Measurements from ENCODE around the gene UBL4A. TPM values are rescaled to one million over a fixed set of nuclear protein-coding genes. Genes with fewer than 3 reads are reported as not detected.
A peak's percentile ranks its signal among the peaks of the same experiment; 100 is the strongest.

Gene UBL4A
- total RNA-seq, 2 donors from 2014 or later: 54.6 to 61.0 TPM

DNA sequence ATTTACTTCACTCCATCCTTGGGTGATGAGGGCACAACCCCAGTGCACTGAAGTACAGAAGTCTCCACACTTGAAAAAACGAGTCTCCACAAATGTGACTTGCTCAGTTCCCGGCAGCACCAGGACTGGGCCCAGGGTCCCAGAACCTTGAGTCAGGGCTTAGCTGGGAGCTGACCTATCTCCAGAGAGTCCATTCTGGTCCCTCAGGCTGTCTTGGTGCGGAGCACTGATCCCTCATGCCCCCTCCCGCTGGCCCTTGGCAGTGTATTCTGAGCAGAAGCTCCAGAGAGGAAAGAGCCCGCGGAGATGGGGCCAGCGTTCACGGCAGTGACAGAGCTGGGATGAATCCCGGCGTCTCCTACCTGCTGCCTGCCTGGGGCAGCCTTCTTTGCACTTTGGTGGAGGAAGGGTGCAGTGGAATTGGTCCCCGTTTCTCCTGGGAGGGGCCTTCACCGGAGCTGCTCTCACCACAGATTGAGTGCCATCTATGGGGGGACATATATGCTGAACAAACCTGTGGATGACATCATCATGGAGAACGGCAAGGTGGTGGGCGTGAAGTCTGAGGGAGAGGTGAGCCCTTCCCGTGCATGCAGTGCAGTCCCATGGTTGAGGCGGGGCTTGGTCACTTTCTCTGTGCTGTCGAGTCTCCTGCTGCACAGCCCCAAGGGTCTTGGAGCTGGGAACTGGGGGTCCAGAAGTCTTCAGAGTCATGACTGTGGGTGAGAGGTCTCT is 45.6 kb downstream of the UBL4A start:
- Histone ChIP-seq H3K36me3 (peaks cover 31% of the 10 kb centered on the region), H3K27me3 (no peaks in the 10 kb centered on the region), H3K4me3 (no peak overlapping the region), H3K27ac (no peak overlapping the region), H3K9me3 (no peaks in the 10 kb centered on the region), H3K4me1 (peaks cover 0 to 26% of the 10 kb centered on the region in 2 donors)
- no peak for DNase-seq (ENCODE audit: low spot score)
- TF ChIP-seq, protein P1, sequence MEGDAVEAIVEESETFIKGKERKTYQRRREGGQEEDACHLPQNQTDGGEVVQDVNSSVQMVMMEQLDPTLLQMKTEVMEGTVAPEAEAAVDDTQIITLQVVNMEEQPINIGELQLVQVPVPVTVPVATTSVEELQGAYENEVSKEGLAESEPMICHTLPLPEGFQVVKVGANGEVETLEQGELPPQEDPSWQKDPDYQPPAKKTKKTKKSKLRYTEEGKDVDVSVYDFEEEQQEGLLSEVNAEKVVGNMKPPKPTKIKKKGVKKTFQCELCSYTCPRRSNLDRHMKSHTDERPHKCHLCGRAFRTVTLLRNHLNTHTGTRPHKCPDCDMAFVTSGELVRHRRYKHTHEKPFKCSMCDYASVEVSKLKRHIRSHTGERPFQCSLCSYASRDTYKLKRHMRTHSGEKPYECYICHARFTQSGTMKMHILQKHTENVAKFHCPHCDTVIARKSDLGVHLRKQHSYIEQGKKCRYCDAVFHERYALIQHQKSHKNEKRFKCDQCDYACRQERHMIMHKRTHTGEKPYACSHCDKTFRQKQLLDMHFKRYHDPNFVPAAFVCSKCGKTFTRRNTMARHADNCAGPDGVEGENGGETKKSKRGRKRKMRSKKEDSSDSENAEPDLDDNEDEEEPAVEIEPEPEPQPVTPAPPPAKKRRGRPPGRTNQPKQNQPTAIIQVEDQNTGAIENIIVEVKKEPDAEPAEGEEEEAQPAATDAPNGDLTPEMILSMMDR (IDR thresholded peaks at IDR 0.05): no peak

DNA sequence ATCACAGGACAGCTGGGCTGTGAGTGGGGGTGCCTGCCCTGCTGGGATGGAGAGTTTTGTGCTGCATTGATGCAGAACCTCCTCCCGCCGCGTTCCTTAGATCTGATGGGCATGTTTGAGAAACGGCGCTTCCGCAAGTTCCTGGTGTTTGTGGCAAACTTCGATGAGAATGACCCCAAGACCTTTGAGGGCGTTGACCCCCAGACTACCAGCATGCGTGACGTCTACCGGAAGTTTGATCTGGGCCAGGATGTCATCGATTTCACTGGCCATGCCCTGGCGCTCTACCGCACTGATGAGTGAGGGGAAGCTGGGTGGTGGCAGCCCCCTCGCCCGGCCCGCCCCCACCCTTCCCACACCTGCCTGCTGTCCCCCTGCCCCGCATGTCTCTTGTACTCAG is 46.6 kb downstream of the UBL4A start:
- no peaks in the 10 kb centered on the region for H3K9me3 ChIP-seq
- H3K4me1 ChIP-seq: peaks cover 0 to 22% of the 10 kb centered on the region in 2 donors
- H3K27ac ChIP-seq: no peak overlapping the region
- no peak for DNase-seq (ENCODE audit: low spot score)
- peaks cover 31% of the 10 kb centered on the region for H3K36me3 ChIP-seq
- TF ChIP-seq, protein P1 (IDR thresholded peaks at IDR 0.05): no peak
- no peak overlapping the region for H3K4me3 ChIP-seq
- no peaks in the 10 kb centered on the region for H3K27me3 ChIP-seq

DNA sequence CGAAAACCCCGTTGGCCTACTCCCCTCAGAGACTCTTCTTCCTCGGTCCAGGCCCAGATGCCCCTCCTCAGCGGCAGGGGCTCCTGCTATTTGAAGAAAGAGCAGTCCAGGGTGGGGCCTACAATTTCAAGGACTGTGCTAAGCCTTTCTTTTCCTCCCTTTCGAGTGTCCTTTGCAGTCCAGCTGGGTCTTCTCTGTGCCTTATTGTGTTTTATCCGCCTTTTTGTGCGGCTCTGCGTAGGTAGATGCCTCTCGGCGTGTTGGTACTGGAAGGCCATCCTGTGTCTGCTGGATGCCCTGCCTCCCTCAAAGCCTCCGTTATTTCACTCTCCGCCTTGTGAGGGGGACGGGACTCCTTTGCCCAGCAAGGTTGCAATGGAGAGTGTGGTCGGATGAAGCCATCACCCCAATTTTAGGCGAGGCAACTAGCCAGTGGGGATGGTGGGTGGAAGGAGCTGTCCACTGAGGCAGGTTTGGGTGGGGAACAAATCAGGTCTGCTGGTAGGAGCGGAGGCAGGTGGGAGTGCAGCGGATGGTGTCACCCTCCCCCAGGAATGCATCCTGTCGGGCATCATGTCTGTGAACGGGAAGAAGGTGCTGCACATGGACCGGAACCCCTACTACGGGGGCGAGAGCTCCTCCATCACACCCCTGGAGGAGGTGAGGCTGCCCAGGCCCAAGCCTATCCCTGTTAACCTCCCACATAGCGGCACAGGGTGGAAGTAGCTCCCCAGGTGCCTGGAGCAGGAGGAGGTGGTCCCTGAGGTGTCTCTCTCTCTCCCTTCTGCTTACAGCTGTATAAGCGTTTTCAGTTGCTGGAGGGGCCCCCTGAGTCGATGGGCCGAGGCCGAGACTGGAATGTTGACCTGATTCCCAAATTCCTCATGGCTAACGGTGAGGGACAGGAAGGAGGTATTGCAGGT is 48.2 kb downstream of the UBL4A start:
- H3K4me1 ChIP-seq: peaks cover 0 to 15% of the 10 kb centered on the region in 2 donors
- peaks cover 31% of the 10 kb centered on the region for H3K36me3 ChIP-seq
- no peak for DNase-seq (ENCODE audit: low spot score)
- no peaks in the 10 kb centered on the region for H3K27me3 ChIP-seq
- H3K9me3 ChIP-seq: no peaks in the 10 kb centered on the region
- H3K27ac ChIP-seq: peak overlapping the region in 1 of 2 donors; percentile 85
- TF ChIP-seq, protein P1 (IDR thresholded peaks at IDR 0.05): no peak
- peak overlapping the region; percentile 66 to 71 for H3K4me3 ChIP-seq

DNA sequence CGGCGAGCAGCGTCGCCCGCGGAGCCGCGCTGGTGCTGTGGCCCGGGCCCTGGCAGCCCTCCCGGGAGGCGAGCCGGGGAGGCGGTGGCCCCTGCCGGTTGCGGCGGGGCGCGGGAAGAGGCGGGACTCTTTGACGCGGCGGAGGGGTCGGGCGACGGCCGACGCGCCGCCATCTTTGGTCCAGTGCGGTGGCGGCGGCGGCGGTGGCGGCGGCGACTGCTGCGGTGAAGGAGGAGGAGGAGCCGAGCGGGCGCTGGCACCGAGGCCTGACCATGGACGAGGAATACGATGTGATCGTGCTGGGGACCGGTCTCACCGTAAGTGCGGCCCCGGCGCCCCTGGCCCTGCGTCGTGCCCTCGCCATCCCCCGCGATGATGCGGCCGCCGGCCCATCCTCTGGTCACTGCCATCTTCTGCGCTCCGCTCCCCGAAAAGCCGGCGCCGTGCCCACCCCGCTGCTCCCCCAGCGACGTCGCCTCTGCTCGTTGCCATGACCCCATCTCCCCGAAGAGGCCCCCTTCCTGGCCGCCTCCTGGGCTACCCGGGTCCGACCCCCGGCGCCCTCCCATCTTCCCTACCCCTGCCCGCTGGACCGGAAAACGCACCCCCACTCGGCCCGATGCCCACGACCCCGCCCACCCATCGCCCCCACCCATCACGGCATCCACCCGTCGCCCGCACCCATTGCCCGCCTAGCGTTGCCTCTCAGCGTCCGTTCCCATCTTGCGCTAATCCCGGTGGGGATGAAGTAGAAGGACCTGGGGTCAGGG is 49.2 kb downstream of the UBL4A start, which contains the start of gene GDI1:
GDI1 (plus strand) TSS at position 172 of the 770 bp plus-strand sequence; CDS start at position 273, 101 bp downstream.
- TF ChIP-seq, protein P1 (IDR thresholded peaks at IDR 0.05): no peak
- Histone ChIP-seq H3K36me3 (peaks cover 30% of the 10 kb centered on the region), H3K4me1 (peaks cover 0 to 15% of the 10 kb centered on the region in 2 donors), H3K4me3 (peak within 1 kb of the TSS; percentile 66 to 71), H3K27ac (peak within 1 kb of the TSS; percentile 85 to 89), H3K9me3 (no peaks in the 10 kb centered on the region), H3K27me3 (no peaks in the 10 kb centered on the region)
- no peak for DNase-seq (ENCODE audit: low spot score)

DNA sequence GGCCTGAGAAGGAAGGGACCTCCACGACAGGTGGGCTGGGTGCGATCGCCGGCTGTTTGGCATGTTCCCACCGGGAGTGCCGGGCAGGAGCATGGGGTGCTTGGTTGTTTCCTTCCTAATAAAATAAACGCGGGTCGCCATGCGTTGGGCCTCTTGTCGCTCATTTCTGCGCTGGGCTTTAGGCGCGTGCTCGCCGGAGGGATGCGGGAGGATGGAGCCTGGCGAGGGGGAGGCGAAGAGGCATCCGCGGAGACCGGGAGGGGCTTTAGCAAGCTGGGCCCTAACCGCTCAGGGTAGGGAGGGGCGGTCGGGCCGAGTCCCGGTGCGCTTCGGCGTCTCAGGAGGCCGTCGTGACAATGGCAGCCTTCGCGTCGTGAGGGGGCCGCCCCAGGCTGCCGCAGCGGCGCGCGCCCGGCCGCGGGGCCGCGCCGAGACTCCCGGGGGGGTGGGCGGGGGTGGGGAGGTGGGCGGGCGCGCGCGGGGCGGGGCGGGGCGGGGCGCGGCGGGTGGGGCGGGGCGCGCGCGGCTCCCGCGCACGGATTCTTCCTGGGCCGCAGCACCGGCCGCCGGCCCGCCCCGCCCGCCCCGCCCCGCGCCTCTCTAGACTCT is 49.9 kb downstream of the UBL4A start:
- H3K36me3 ChIP-seq: peaks cover 23% of the 10 kb centered on the region
- DNase-seq (ENCODE audit: low spot score): no peak

More for the DNA sequence above, 49.9 kb downstream of the UBL4A start:
- H3K4me3 ChIP-seq: peak overlapping the region; percentile 66 to 71
- peak overlapping the region; percentile 85 to 89 for H3K27ac ChIP-seq
- no peaks in the 10 kb centered on the region for H3K9me3 ChIP-seq
- TF ChIP-seq, protein P1 (IDR thresholded peaks at IDR 0.05): no peak
- peaks cover 0 to 15% of the 10 kb centered on the region in 2 donors for H3K4me1 ChIP-seq
- H3K27me3 ChIP-seq: no peaks in the 10 kb centered on the region

All from right atrium auricular region (tissue), 2 donors.